Pancreas (tissue), 10 donors: ENCODE data around the gene VASH1. TPM values are rescaled to one million over a fixed set of nuclear protein-coding genes. Genes with fewer than 3 reads are reported as not detected.

Experiments used
- ATAC-seq, 4 donors: fragments of 200-7000 bp; cut with Tn5 transposase; one replicate each; pipeline versions ENCODE4 v1.8.0 to v1.9.1; 2020; ENCODE audit warnings: mild to moderate bottlenecking in 4 of 4, moderate library complexity in 4 of 4
- DNase-seq, 6 donors: peaks; one replicate each; pipeline ENCODE4 v3.0.0-alpha.2; 2020
- FAIRE-seq: peaks from 2 replicates; lab custom pipeline; 2012; peaks lifted over from hg19 to GRCh38; lab: Jason Lieb, UNC
- H3K27ac ChIP-seq, 4 donors: fragments of 200-600 bp; sonication (generic); 1 replicate in 3 of 4; 2 replicates in 1 of 4; pipeline versions ENCODE4 v1.5.0 to v1.8.0; 2020
- H3K27me3 ChIP-seq, 4 donors: fragments of 200-600 bp; one replicate each; pipeline ENCODE4 v1.8.0; 2021
- H3K36me3 ChIP-seq, 3 donors: fragments of 200-600 bp; sonication (generic) in 1 of 3; one replicate each; pipeline versions ENCODE4 v1.5.0 to v1.8.0; 2020 to 2021
- H3K4me1 ChIP-seq, 3 donors: fragments of 200-600 bp; one replicate each; pipeline ENCODE4 v1.8.0; 2021
- H3K4me3 ChIP-seq, 4 donors: fragments of 200-600 bp; sonication (generic) in 2 of 4; one replicate each; pipeline versions ENCODE4 v1.5.0 to v1.8.0; 2020 to 2021
- H3K9me3 ChIP-seq, 4 donors: fragments of 200-600 bp; one replicate each; pipeline ENCODE4 v1.8.0; 2021
- WGBS, 2 donors: extraction: QIAGEN DNeasy Blood & Tissue Kit; methylation state at CpG; one replicate each; pipeline ENCODE4 v1.1.7; 2013; 5-methylcytosine and 5-hydroxymethylcytosine counted together
- intact Hi-C, 3 donors: fragments of 100-400 bp; cut with DNase I; formaldehyde crosslinking; loops; one replicate each; pipeline versions ENCODE4 v1.11.1 to v1.14.2; 2022
- polyA plus RNA-seq, 2 donors: library from polyadenylated mRNA; stranded (reverse); fragments of 200-250 nt; gene quantifications; one replicate each; pipeline ENCODE4 v1.2.3, GENCODE V29; 2013
- total RNA-seq, 6 donors: library from RNA; stranded (reverse); fragmentation: NEBNext Ultra II Directional in 4 of 6; extraction: Animal tissue kit (Norgen Biotek cat#: 25700) in 4 of 6; gene quantifications; one replicate each; pipeline versions ENCODE4 v1.2.1 to v1.2.4, GENCODE V29; 2021 to 2023
- TF ChIP-seq, protein P1 (sequence below), 4 donors: fragments of 200-600 bp; sonication (generic) in 3 of 4; IDR thresholded peaks; one replicate each; pipeline versions ENCODE4 v1.5.0 to v1.8.0; 2021; ENCODE audit warnings: antibody characterized with exemption in 4 of 4
- donor health status: healthy with polysubstance abuse.
- donor health status: DM: no; HTN: no; CAD: no; lungs with moderate emphysema.
- donor health status: DM: no; HTN: no; CAD: no.
- donor health status: control.
- donor health status: control.
- donor health status: Bipolar disorder and iron deficiency.
- donor health status: DM: yes; HTN: yes; CAD: no.
- donor health status: DM: no; HTN: no; CAD: no.
- donor health status: DM: no; HTN: no; CAD: no.
- donor health status: DM: yes; HTN: yes; CAD: no.

VASH1 gene
- total and polyA plus RNA-seq, 8 donors = 1.6 to 15.0 (median 4.7) TPM

DNA sequence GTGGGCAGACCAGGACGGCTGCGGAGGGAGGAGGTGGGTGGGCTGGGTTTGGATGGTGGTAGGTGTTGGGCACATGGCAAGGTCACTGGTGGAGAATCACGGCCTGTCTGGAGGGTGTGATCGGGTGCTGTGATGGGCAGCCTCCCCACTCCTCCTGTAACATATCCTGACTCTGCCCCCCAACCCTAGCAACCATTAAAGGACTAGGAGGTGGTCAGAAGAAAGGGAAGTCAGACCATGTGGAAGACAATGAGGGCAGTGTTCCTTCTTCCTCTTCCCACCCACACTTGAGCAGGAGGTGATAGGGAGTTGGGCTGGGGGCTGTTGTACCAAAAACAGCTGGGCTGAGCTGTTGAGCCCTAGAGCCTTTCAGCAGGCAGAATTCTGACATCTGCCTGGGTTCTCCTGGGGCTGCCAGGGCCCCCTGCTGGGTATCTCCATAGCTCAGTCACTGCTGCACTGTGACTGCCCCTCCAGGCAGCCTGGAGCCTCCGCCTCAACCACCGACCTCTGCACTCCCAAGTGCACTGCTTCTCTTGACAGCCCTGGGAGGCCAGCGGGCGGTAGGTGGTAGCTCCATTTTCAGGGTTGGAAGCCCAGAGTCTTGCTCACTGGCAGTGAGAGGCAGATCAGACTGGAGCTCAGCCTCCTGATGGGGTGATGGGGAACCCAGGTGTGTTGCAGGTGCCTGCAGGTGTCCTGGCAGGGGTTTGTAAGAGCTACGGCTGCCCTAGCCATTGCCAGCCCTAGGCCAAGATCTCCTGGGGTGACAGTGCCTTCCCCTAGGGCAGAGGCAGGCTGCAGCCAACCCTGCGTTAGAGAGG is 15.4 kb downstream of the VASH1 start:
- H3K4me1 ChIP-seq = peaks cover 0 to 12% (median 0%) of the 10 kb centered on the region in 3 donors
- no peak overlapping the region for H3K4me3 ChIP-seq
- H3K36me3 ChIP-seq = no peaks in the 10 kb centered on the region
- 58 to 60% methylated on average over 9 to 10 of the region's 10 CpGs for WGBS, 2 donors
- H3K27me3 ChIP-seq = no peaks in the 10 kb centered on the region
- intact Hi-C loops = loop anchor here in 1 of 3 donors (10.0 kb wide), 1 partner anchor 62 kb away; no protein-coding TSS in a partner anchor
- no peaks in the 10 kb centered on the region for H3K9me3 ChIP-seq
- TF ChIP-seq, protein P1, sequence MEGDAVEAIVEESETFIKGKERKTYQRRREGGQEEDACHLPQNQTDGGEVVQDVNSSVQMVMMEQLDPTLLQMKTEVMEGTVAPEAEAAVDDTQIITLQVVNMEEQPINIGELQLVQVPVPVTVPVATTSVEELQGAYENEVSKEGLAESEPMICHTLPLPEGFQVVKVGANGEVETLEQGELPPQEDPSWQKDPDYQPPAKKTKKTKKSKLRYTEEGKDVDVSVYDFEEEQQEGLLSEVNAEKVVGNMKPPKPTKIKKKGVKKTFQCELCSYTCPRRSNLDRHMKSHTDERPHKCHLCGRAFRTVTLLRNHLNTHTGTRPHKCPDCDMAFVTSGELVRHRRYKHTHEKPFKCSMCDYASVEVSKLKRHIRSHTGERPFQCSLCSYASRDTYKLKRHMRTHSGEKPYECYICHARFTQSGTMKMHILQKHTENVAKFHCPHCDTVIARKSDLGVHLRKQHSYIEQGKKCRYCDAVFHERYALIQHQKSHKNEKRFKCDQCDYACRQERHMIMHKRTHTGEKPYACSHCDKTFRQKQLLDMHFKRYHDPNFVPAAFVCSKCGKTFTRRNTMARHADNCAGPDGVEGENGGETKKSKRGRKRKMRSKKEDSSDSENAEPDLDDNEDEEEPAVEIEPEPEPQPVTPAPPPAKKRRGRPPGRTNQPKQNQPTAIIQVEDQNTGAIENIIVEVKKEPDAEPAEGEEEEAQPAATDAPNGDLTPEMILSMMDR (IDR thresholded peaks at IDR 0.05) = no peak
- H3K27ac ChIP-seq = no peak overlapping the region
- no peak for FAIRE-seq
- peak in 1 of 6 donors; percentile 65 for DNase-seq
- peak in 2 of 4 donors; percentile 8 to 10 for ATAC-seq

DNA sequence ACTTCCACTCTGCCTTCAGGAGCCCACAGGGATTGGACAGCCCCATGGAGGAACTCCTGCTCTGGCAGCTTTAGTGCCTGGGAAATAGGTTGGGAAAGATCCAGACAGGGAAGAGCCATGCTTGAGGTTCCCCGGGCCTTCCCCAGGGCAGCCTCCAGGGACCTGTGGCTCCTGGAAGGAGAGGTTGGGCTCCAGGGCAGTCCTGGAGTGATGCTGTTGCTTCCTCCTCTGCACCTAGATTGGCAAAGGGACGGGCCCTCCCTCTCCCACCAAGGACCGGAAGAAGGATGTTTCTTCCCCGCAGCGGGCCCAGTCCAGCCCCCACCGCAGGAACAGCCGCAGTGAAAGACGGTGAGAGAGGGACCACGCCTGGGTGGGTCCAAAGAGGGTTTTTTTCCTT is 16.5 kb downstream of the VASH1 start:
- FAIRE-seq (no peak), DNase-seq (no peak)
- H3K4me1 ChIP-seq = peaks cover 0 to 16% (median 0%) of the 10 kb centered on the region in 3 donors

DNA sequence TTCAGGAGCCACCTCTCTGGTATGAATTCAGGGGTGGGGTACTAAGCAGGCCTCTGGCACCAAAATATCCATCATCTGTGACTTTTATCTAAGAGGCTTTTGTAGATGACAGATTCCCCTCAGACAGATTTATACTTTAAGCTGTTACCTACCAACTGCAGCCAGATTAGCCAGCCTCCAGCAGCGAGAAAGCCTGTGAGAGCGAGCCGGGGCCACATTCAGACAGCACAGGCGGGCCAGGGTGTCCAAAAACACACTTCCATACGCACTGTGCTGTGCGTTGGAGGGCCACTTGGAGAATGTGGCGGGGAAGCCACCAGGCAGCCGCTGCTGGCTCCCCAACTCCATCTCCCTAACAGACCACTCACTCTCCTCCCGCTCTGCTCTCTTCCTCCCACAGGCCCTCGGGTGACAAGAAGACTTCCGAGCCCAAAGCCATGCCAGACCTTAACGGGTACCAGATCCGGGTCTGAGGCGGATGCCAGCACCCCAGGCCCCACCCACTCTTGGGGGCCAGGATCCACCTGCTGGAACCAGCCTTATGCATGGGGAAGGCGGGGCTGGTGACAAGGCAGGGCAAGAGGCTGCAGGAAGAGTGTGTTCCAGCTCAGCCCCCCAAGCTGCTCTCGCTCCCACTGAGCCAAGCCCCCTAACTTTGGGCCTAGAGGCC is 17.4 kb downstream of the VASH1 start:
- intact Hi-C loops = loop anchor here in 1 of 3 donors (10.0 kb wide), 1 partner anchor 64 kb away; no protein-coding TSS in a partner anchor
- Histone ChIP-seq H3K27ac (no peak overlapping the region), H3K9me3 (no peaks in the 10 kb centered on the region), H3K4me3 (no peak overlapping the region), H3K4me1 (peaks cover 0 to 8% (median 0%) of the 10 kb centered on the region in 3 donors), H3K36me3 (peaks cover 0 to 12% (median 10%) of the 10 kb centered on the region in 3 donors), H3K27me3 (no peaks in the 10 kb centered on the region)
- 86 to 92% methylated on average over 16 of the region's 16 CpGs for WGBS, 2 donors
- TF ChIP-seq, protein P1 (IDR thresholded peaks at IDR 0.05) = no peak
- FAIRE-seq = no peak
- no peak for ATAC-seq
- DNase-seq = peak in 1 of 6 donors; percentile 69

More for the DNA sequence above, 16.5 kb downstream of the VASH1 start:
- no peaks in the 10 kb centered on the region for H3K27me3 ChIP-seq
- TF ChIP-seq, protein P1 (IDR thresholded peaks at IDR 0.05) = no peak
- 78 to 92% methylated on average over 9 of the region's 9 CpGs for WGBS, 2 donors
- no peak for ATAC-seq
- H3K4me3 ChIP-seq = no peak overlapping the region
- no peaks in the 10 kb centered on the region for H3K9me3 ChIP-seq
- intact Hi-C loops = loop anchor here in 1 of 3 donors (10.0 kb wide), 1 partner anchor 63 kb away; no protein-coding TSS in a partner anchor
- H3K36me3 ChIP-seq = peaks cover 0 to 8% (median 5%) of the 10 kb centered on the region in 3 donors
- H3K27ac ChIP-seq = no peak overlapping the region

DNA sequence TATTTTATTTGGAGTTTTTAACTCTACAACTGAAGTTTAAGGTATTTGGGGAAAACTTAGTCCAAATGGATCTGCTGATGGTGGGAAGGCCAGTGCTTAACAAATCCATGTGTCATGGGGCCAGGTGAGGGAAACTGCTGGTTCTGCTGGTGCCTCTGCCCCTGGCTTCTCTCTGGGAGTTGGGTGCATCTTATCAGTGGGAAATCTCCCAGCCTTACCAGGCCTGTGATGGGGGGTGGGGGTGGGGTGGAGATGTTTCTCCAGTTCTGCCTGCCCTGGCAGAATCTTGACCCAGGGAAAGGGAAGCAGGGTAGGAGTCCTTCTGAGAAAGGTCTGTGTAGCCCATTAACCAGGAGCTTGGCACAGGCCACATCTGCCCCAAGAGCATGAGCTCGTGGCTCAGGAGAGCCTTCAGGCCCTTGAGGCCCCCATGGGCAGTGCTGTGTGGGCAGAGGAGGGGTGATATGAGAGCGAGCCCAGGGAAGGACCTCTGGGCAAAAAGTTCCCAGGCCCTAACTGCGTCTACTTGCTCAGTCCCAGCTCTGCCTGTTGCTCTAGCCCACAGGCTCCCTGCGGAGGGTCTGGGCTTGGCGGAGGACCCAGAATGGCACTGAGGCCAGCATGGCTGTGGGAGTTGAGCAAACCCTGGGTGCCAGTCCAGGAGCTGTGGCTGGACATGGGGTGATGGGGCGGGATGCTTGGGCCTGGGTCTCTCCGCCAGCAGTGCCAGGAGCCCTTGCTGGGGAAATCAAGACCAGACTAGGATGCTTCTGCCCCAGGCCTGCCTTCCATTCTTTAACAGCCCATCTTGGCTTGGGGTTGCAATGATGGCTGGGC is 18.2 kb downstream of the VASH1 start:
- Histone ChIP-seq H3K9me3 (no peaks in the 10 kb centered on the region), H3K4me3 (no peak overlapping the region), H3K27me3 (no peaks in the 10 kb centered on the region), H3K27ac (no peak overlapping the region), H3K36me3 (peaks cover 0 to 20% (median 10%) of the 10 kb centered on the region in 3 donors), H3K4me1 (peaks cover 0 to 4% (median 0%) of the 10 kb centered on the region in 3 donors)
- 92 to 96% methylated on average over 7 of the region's 7 CpGs for WGBS, 2 donors
- intact Hi-C loops = loop anchor here in 1 of 3 donors (10.0 kb wide), 1 partner anchor 65 kb away; no protein-coding TSS in a partner anchor
- TF ChIP-seq, protein P1 (IDR thresholded peaks at IDR 0.05) = no peak
- FAIRE-seq (no peak), ATAC-seq (no peak), DNase-seq (peak in 1 of 6 donors; percentile 68)
